IMR-90 (cell line): Measurements from ENCODE around the gene KDM4B. TPM values are rescaled to one million over a fixed set of nuclear protein-coding genes. Genes with fewer than 3 reads are reported as not detected.

Experiments
- ATAC-seq: fragments of 200-7000 bp; cut with Tn5 transposase; 2 replicates; pipeline ENCODE4 v1.9.1; 2020; ENCODE audit warnings: low read depth, mild to moderate bottlenecking, moderate library complexity
- BruUV-seq: library from RNA; stranded (reverse); fragments of 400-500 nt; replicated peaks from 2 replicates; lab custom pipeline; 2021; lab: Mats Ljungman, UMichigan
- CTCF ChIA-PET: fragments of 300-600 bp; formaldehyde crosslinking; extraction: SDS; loops from one replicate; lab custom pipeline; 2021; ENCODE audit warnings: antibody characterized with exemption; lab: Yijun Ruan, JAX
- POLR2A ChIA-PET: fragments of 300-600 bp; sonication (Branson Sonifier 250); formaldehyde crosslinking; loops from one replicate; lab custom pipeline; 2022; ENCODE audit warnings: antibody characterized with exemption; ENCODE audit not compliant: unreplicated experiment; lab: Charles Lee
- DNase-seq: peaks from one replicate; pipeline ENCODE4 v3.0.0; 2013
- H2AFZ ChIP-seq: replicated peaks from 2 replicates; pipeline ENCODE3; 2013; ENCODE audit warnings: low read length, mild to moderate bottlenecking; ENCODE audit not compliant: poor library complexity
- H2AK5ac ChIP-seq: 2 replicates; pipeline ENCODE4 v1.6.1; 2013; ENCODE audit warnings: low read depth, low read length, inconsistent platforms
- H2AK9ac ChIP-seq: replicated peaks from 2 replicates; pipeline ENCODE3; 2013; ENCODE audit warnings: mild to moderate bottlenecking, low read depth, low read length, moderate library complexity; ENCODE audit not compliant: poor library complexity
- H2BK120ac ChIP-seq: 2 replicates; pipeline ENCODE4 v1.6.1; 2013; ENCODE audit warnings: low read depth, low read length, inconsistent platforms
- H2BK15ac ChIP-seq: 3 replicates; pipeline ENCODE4 v1.6.1; 2013; ENCODE audit warnings: low read depth, low read length, inconsistent platforms
- H2BK20ac ChIP-seq: 2 replicates; pipeline ENCODE4 v1.6.1; 2013; ENCODE audit warnings: low read depth, mild to moderate bottlenecking, inconsistent platforms, low read length, moderate library complexity
- H2BK5ac ChIP-seq: 2 replicates; pipeline ENCODE4 v1.6.1; 2013; ENCODE audit warnings: mild to moderate bottlenecking, low read depth, low read length, inconsistent platforms; ENCODE audit not compliant: poor library complexity, severe bottlenecking
- H3K14ac ChIP-seq: replicated peaks from 2 replicates; pipeline ENCODE4 v1.6.1; 2013; ENCODE audit warnings: low read depth, low read length, inconsistent platforms
- H3K18ac ChIP-seq: 2 replicates; pipeline ENCODE4 v1.6.1; 2013; ENCODE audit warnings: low read depth, low read length, control low read depth
- H3K23ac ChIP-seq: 2 replicates; pipeline ENCODE4 v1.6.1; 2013; ENCODE audit warnings: low read depth, low read length, inconsistent platforms
- H3K27ac ChIP-seq: 2 replicates; pipeline ENCODE4 v1.5.1; 2013; ENCODE audit warnings: mild to moderate bottlenecking, control low read depth, low read length; ENCODE audit not compliant: insufficient read depth
- H3K27me3 ChIP-seq: 2 replicates; pipeline ENCODE4 v1.6.1; 2013; ENCODE audit warnings: low read length; ENCODE audit not compliant: control insufficient read depth, insufficient read depth
- H3K36me3 ChIP-seq: 2 replicates; pipeline ENCODE4 v1.6.1; 2013; ENCODE audit warnings: low read length, mixed read lengths; ENCODE audit not compliant: control insufficient read depth, insufficient read depth
- H3K4ac ChIP-seq: 2 replicates; pipeline ENCODE4 v1.6.1; 2013; ENCODE audit warnings: low read depth, low read length, inconsistent platforms
- H3K4me1 ChIP-seq: 2 replicates; pipeline ENCODE4 v1.6.1; 2013; ENCODE audit warnings: low read length, mixed read lengths; ENCODE audit not compliant: control insufficient read depth, insufficient read depth
- H3K4me2 ChIP-seq: 2 replicates; pipeline ENCODE4 v1.6.1; 2013; ENCODE audit warnings: low read depth, mild to moderate bottlenecking, control low read depth, low read length, moderate library complexity
- H3K4me3 ChIP-seq: 2 replicates; pipeline ENCODE4 v1.5.1; 2013; ENCODE audit warnings: low read depth, mild to moderate bottlenecking, control low read depth, low read length, moderate library complexity; ENCODE audit not compliant: insufficient read depth
- H3K56ac ChIP-seq: 2 replicates; pipeline ENCODE4 v1.6.1; 2013; ENCODE audit warnings: low read length, inconsistent platforms; ENCODE audit not compliant: insufficient read depth; ENCODE audit errors: extremely low read depth
- H3K79me1 ChIP-seq, 2 experiments: 2 replicates each; pipeline ENCODE4 v1.6.1; 2013; ENCODE audit warnings: low read length in 2 of 2, inconsistent platforms in 1 of 2, low read depth in 1 of 2
- H3K9ac ChIP-seq: 2 replicates; pipeline ENCODE4 v1.6.1; 2013; ENCODE audit warnings: low read depth, low read length, control low read depth
- H3K9me1 ChIP-seq: 2 replicates; pipeline ENCODE4 v1.6.1; 2013; ENCODE audit warnings: low read length, inconsistent platforms; ENCODE audit not compliant: insufficient read depth
- H3K9me3 ChIP-seq: 2 replicates; pipeline ENCODE4 v1.6.1; 2013; ENCODE audit warnings: low read length; ENCODE audit not compliant: control insufficient read depth, insufficient read depth
- H4K20me1 ChIP-seq: 2 replicates; pipeline ENCODE4 v1.6.1; 2013; ENCODE audit warnings: low read length, inconsistent platforms; ENCODE audit not compliant: insufficient read depth
- H4K5ac ChIP-seq: 2 replicates; pipeline ENCODE4 v1.6.1; 2013; ENCODE audit warnings: mild to moderate bottlenecking, low read depth, low read length, control low read depth
- H4K8ac ChIP-seq, 2 experiments: 2 replicates each; pipeline ENCODE4 v1.6.1; 2013; ENCODE audit warnings: low read depth in 2 of 2, low read length in 2 of 2, control low read depth in 1 of 2, inconsistent platforms in 1 of 2
- H4K91ac ChIP-seq: 2 replicates; pipeline ENCODE4 v1.6.1; 2013; ENCODE audit warnings: low read depth, low read length, inconsistent platforms; ENCODE audit not compliant: insufficient read depth
- CEBPB ChIP-seq: IDR thresholded peaks from 2 replicates; pipeline ENCODE4 v1.6.1; 2012; ENCODE audit warnings: low read depth, low read length, improper control_type of control experiment
- MXI1 ChIP-seq: IDR thresholded peaks from 2 replicates; pipeline ENCODE4 v1.6.1; 2012; ENCODE audit warnings: low read depth, mild to moderate bottlenecking, low read length, moderate library complexity, borderline replicate concordance
- RAD21 ChIP-seq: IDR thresholded peaks from 2 replicates; pipeline ENCODE4 v1.6.1; 2012; ENCODE audit warnings: low read length, improper control_type of control experiment
- RFX5 ChIP-seq: IDR thresholded peaks from 2 replicates; pipeline ENCODE4 v1.8.0; 2012; ENCODE audit warnings: low read depth, mild to moderate bottlenecking, low read length, moderate library complexity
- WGBS, 2 experiments: methylation state at CpG; one replicate each; pipeline versions ENCODE4 v1.1.5 to v1.1.7; 2013; ENCODE audit warnings: missing lambda C conversion rate in 2 of 2; ENCODE audit not compliant: insufficient read length in 1 of 2; ENCODE audit errors: extremely low coverage in 2 of 2; 5-methylcytosine and 5-hydroxymethylcytosine counted together
- dilution Hi-C: fragments of 300-500 bp; cut with HindIII; formaldehyde crosslinking; loops from one replicate; pipeline ENCODE4 v1.14.3; 2018; ENCODE audit warnings: low sequenced_read_pairs; ENCODE audit not compliant: unreplicated experiment
- in situ Hi-C: fragments of 300-500 bp; cut with MboI; formaldehyde crosslinking; loops from 3 replicates; pipeline ENCODE4 v1.14.3; 2019; ENCODE audit warnings: low sequenced_read_pairs, inconsistent platforms, mixed read lengths
- intact Hi-C: fragments of 100-400 bp; cut with micrococcal nuclease; formaldehyde crosslinking; loops from 2 replicates; pipeline ENCODE4 v1.10.0; 2022
- polyA plus RNA-seq, 3 experiments: library from polyadenylated mRNA; depleted of rRNA; stranded (reverse); fragments of >200 nt; gene quantifications; 2 replicates each; pipeline ENCODE4 v1.2.3, GENCODE V29; 2012; ENCODE audit warnings: low replicate concordance in 1 of 3
- total RNA-seq: library from RNA; depleted of rRNA; stranded (reverse); fragments of >200 nt; gene quantifications from 2 replicates; pipeline ENCODE4 v1.2.3, GENCODE V29; 2012
- TF ChIP-seq, protein P1 (sequence below): fragments of 150-350 bp; IDR thresholded peaks from 2 replicates; pipeline ENCODE4 v1.6.1; 2016; ENCODE audit warnings: low read depth, mild to moderate bottlenecking, low read length, moderate library complexity, borderline replicate concordance

Gene KDM4B
- total and polyA plus RNA-seq, 2 of the 4 experiments (the other 2 are of a cell fraction) = 5.0 to 17.9 TPM

GRCh38 chr19:5074830-5075394 is 106.0 kb downstream of the KDM4B start:
- no peak overlapping the region for H2AFZ ChIP-seq
- ChIA-PET POLR2A (no interaction called here), CTCF (no interaction called here)
- 90% methylated on average over 9 of the region's 27 CpGs; no CpG with 5 or more reads in 1 of the 2 experiments for WGBS, 2 experiments
- H4K8ac ChIP-seq = no peak overlapping the region
- no peak overlapping the region for H4K5ac ChIP-seq
- H3K14ac ChIP-seq = no peak overlapping the region
- H2BK20ac ChIP-seq = no peak overlapping the region
- ATAC-seq = no peak
- peaks cover 24% of the 10 kb centered on the region for H4K20me1 ChIP-seq
- no peak for DNase-seq
- no peak overlapping the region for H3K4me2 ChIP-seq
- no peak overlapping the region for H3K23ac ChIP-seq
- H3K56ac ChIP-seq = no peak overlapping the region
- H3K9ac ChIP-seq = no peak overlapping the region
- H2BK5ac ChIP-seq = no peak overlapping the region
- no peak overlapping the region for H2BK120ac ChIP-seq
- intact Hi-C loops (no loop called here), in situ Hi-C loops (no loop called here), dilution Hi-C loops (no loop called here)
- no peaks in the 10 kb centered on the region for H3K9me3 ChIP-seq
- H4K91ac ChIP-seq = no peak overlapping the region
- BruUV-seq = no TSS peak
- H3K4me3 ChIP-seq = no peak overlapping the region
- peaks cover 7% of the 10 kb centered on the region in 2 experiments; a peak in 3 of 4 replicates for H3K79me1 ChIP-seq
- H2AK9ac ChIP-seq = peak overlapping the region; percentile 25
- no peak overlapping the region for H2BK15ac ChIP-seq
- TF ChIP-seq, protein P1, sequence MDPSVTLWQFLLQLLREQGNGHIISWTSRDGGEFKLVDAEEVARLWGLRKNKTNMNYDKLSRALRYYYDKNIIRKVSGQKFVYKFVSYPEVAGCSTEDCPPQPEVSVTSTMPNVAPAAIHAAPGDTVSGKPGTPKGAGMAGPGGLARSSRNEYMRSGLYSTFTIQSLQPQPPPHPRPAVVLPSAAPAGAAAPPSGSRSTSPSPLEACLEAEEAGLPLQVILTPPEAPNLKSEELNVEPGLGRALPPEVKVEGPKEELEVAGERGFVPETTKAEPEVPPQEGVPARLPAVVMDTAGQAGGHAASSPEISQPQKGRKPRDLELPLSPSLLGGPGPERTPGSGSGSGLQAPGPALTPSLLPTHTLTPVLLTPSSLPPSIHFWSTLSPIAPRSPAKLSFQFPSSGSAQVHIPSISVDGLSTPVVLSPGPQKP = no peak
- no peak for TF ChIP-seq RFX5
- TF ChIP-seq CEBPB = no peak
- TF ChIP-seq MXI1 = no peak
- TF ChIP-seq RAD21 = no peak
- H3K4me1 ChIP-seq = no peaks in the 10 kb centered on the region
- H3K4ac ChIP-seq = no peak overlapping the region
- no peak overlapping the region for H3K18ac ChIP-seq
- H3K27ac ChIP-seq = no peak overlapping the region
- no peaks in the 10 kb centered on the region for H3K27me3 ChIP-seq
- peaks cover 66% of the 10 kb centered on the region for H3K36me3 ChIP-seq
- H3K9me1 ChIP-seq = no peaks in the 10 kb centered on the region
- H2AK5ac ChIP-seq = no peak overlapping the region
